HG03469 (cell line): ENCODE results near the gene ABHD10.
"Not testable (repeated sequence)": the region's sequence is repeated elsewhere in the genome, so short reads cannot be mapped to it uniquely, and the experiment has no call there.

Experiments
- ATAC-seq: cut with Tn5 transposase; IDR thresholded peaks from one replicate; pipeline ENCODE4 v1.9.1; 2021; ENCODE audit warnings: mild to moderate bottlenecking, moderate library complexity, moderate number of reproducible peaks; ENCODE audit not compliant: unreplicated experiment

The ABHD10 gene

GRCh38 chr3:112020674-112021085 lies 41.9 kb downstream of the ABHD10 start:
- ATAC-seq: no peak

DNA sequence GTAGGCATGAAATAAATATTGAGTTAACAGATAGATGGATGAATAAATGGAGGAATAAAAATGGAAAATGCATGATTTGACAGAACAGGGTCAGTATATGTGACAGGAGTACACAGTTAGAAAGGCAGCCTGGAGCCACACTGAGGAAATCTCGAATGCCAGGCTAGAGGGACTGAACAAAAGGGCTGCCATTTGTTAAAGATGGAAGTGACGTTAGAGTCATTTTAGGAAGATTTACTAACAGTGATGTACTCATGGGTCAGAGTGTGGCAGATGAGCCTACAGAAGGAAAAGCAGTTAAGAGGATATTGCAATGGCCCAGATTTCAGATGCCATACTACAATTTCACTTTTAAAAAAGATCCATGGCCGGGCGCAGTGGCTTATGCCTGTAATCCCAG lies 48.3 kb downstream of the ABHD10 start:
- ATAC-seq: no peak

DNA sequence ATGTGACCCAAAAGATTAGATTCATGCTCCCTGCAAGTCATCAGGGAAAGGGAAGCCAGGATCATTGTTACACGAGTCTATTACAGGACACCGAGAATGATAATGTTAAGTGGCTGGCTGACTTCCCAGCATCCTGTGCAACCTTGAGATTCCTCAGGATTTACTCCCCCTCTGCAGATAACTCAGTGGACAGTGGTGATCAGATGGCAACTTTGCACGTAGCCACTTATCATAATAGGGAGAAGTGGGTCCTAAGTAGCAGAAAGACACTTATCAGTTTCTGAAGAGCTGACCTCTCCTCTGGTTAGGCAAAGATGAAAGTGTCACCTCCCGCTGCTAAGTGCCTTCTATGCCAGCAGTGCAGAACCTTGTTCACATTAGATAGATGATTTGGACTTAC lies 49.0 kb downstream of the ABHD10 start:
- no peak for ATAC-seq

- ATAC-seq: no peak
Measured at GRCh38 chr3:112030901-112031300, 52.1 kb downstream of the ABHD10 start.

- no peak for ATAC-seq
Measured at GRCh38 chr3:112032098-112032731, 53.4 kb downstream of the ABHD10 start.

GRCh38 chr3:112034436-112034835 lies 55.6 kb downstream of the ABHD10 start, which contains the start of gene TMPRSS7:
Gene TMPRSS7 (plus strand): TSS chr3:112034736. CDS start chr3:112034846, 110 bp downstream.
- ATAC-seq: no peak

DNA sequence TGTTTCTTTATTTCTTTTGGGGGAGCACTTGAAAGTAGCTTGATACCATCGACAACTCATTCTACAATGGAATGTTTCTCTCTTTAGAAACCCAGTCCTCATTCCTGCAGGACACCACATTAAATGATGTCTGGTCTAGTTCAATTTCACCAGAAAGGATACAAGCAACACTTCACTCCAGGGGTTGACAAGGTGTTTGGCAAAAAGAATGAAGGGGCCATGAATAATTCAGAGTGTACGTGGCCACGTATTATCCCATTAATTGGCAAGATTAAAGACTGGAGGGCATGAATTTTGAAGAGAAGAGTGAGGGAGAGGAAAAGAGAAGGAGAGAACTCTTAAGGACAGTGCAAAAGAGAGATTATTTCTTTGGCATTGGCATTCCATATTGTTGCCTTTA lies 56.4 kb downstream of the ABHD10 start:
- ATAC-seq: no peak

DNA sequence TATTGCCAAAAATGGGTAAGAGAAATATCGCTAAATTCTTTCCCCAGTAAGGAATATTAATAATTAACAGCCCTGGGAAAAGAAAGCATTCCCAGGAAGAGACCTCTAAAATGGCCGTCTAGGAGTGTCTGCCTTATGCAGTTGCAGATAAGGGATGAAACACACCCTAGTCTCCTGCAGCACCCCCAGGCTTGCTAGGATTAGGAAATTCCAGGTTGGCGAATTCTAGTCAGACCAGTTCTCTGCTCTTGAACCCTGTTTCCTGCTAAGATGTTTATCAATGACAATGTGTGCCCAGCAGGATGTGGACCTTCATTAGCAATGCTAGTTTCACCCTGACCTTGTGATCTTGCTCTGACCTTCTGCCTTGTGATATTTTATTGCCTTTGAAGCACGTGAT lies 58.4 kb downstream of the ABHD10 start:
- not testable (repeated sequence) for ATAC-seq

GRCh38 chr3:112038863-112039262 lies 60.0 kb downstream of the ABHD10 start:
- no peak for ATAC-seq

DNA sequence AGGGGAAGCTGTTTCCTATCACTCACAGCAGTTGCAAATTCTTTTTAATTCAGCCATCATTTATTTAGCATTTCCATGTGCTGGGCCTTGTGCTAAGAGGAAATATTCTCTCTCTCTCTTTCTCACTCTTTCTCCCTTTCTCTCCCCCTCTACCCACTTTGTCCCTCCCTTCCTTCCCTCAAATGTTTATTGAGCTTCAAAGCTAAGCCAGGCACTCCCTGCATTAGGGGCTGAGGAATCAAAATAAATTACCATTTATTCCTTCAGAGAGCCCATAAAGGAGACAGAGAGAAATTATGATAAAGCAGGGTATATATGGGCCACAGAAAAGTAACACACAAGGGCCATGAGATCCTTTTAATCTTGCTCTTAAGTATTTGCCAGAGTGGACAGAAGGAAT lies 62.5 kb downstream of the ABHD10 start:
- ATAC-seq: no peak

DNA sequence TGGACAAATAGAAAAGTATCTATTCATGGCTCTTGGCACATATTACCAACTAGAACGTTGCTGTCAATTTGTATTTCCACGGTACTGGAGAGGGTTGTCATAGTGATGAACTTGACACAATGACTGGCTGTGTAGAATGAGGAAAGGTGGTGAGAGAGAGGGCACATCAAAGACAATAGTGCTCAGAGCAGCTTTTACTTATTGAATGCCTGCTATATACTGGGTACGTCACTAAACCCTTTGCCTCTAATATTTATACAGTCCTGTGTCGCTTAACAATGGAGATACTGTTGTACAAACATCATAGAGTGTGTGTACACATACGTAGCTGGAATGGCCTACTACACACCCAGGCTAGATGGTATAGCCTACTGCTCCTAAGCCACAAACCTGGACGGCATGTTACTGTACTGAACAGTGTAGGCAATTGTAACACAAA lies 64.0 kb downstream of the ABHD10 start:
- no peak for ATAC-seq
